Ovary (tissue), 10 donors: ENCODE results near the gene INPP5B. TPM values are rescaled to one million over a fixed set of nuclear protein-coding genes. Genes with fewer than 3 reads are reported as not detected.

Experiments used
- DNase-seq, 5 donors: peaks; one replicate each; pipeline ENCODE4 v3.0.0-alpha.2; 2019 to 2020
- H3K27ac ChIP-seq, 2 donors: fragments of 200-600 bp; one replicate each; pipeline versions ENCODE4 v1.5.1 to v1.8.0; 2019 to 2022
- H3K27me3 ChIP-seq: fragments of 200-600 bp; one replicate; pipeline ENCODE4 v1.8.0; 2022
- H3K36me3 ChIP-seq: fragments of 200-600 bp; sonication (generic); one replicate; pipeline ENCODE4 v1.5.1; 2019
- H3K4me1 ChIP-seq: one replicate; pipeline ENCODE4 v1.8.1; 2013; ENCODE audit warnings: mild to moderate bottlenecking, moderate library complexity; ENCODE audit not compliant: insufficient read depth
- H3K4me3 ChIP-seq: fragments of 200-600 bp; sonication (generic); one replicate; pipeline ENCODE4 v1.5.1; 2017
- H3K9me3 ChIP-seq, 2 donors: fragments of 200-600 bp in 1 of 2; sonication (generic) in 1 of 2; one replicate each; pipeline versions ENCODE4 v1.5.1 to v1.8.1; 2013 to 2019; ENCODE audit warnings: mild to moderate bottlenecking in 1 of 2, moderate library complexity in 1 of 2
- CTCF ChIP-seq, 3 donors: fragments of 450-650 bp in 2 of 3; fragments of 200-600 bp in 1 of 3; IDR thresholded peaks; one replicate each; pipeline versions ENCODE4 v1.5.1 to v1.8.0; 2016 to 2022; ENCODE audit warnings: antibody characterized with exemption in 3 of 3, mild to moderate bottlenecking in 1 of 3
- EP300 ChIP-seq: sonication (generic); formaldehyde crosslinking; IDR thresholded peaks from one replicate; pipeline ENCODE4 v1.6.1; 2017; ENCODE audit warnings: antibody characterized with exemption
- POLR2A ChIP-seq: fragments of 450-650 bp; IDR thresholded peaks from one replicate; pipeline ENCODE4 v1.6.1; 2017; ENCODE audit warnings: antibody characterized with exemption, mild to moderate bottlenecking, moderate library complexity
- WGBS, 3 donors: extraction: QIAGEN DNeasy Blood & Tissue Kit in 1 of 3; methylation state at CpG; one replicate each; pipeline versions ENCODE4 v1.1.5 to v1.1.7; 2013 to 2017; 5-methylcytosine and 5-hydroxymethylcytosine counted together
- intact Hi-C, 4 donors: fragments of 100-400 bp; cut with DNase I; formaldehyde crosslinking; loops; one replicate each; pipeline versions ENCODE4 v1.11.0 to v1.15.1; 2022 to 2023
- long read RNA-seq, 3 donors: library from polyadenylated mRNA in 2 of 3; unstranded in 2 of 3; transcript quantifications; one replicate each; pipeline ENCODE4 v2.0.0 and lab custom pipeline, GENCODE V29; 2021 to 2026
- polyA plus RNA-seq, 2 donors: library from polyadenylated mRNA; stranded (reverse); fragments of 200-250 nt in 1 of 2; fragments of 350-450 nt in 1 of 2; fragmentation: Illumina TruSeq in 1 of 2; extraction: RNeasy Lipid Tissue Mini Kit (QIAGEN cat#74804) in 1 of 2; gene quantifications; one replicate each; pipeline ENCODE4 v1.2.3, GENCODE V29; 2013 to 2014
- total RNA-seq, 7 donors: library from RNA; depleted of rRNA in 2 of 7; stranded (reverse); fragments of >200 nt in 2 of 7; fragmentation: NEBNext Ultra II Directional in 3 of 7; extraction: Animal tissue kit (Norgen Biotek cat#: 25700) in 3 of 7; gene quantifications; one replicate each; pipeline versions ENCODE4 v1.1.0 to v1.2.4, GENCODE V29; 2016 to 2023
- donor health status: DM: no; HTN: no; CAD: no; lungs with moderate emphysema.
- donor health status: DM: no; HTN: no; CAD: no.
- donor health status: Bipolar disorder and iron deficiency.
- donor health status: DM: yes; HTN: yes; CAD: no.
- donor health status: DM: no; HTN: no; CAD: no.
- donor health status: DM: yes; HTN: yes; CAD: no.

INPP5B gene
- total RNA-seq (10 to 100 TPM; 23.2 to 68.5 (median 33.7) TPM), polyA plus RNA-seq (10 to 100 TPM; 23.2 to 30.3 TPM)
- long read RNA-seq, donor 1, transcript INPP5B-203 (24 exons, 3,060 nt) = major isoform, 5 of 15 reads
- long read RNA-seq, donor 1, partial matches to known transcripts = 7 of 15 reads
- long read RNA-seq, donor 1, other reads (novel, unspliced or antisense) = 3 of 15 reads
- long read RNA-seq, donor 2, partial matches to known transcripts = 6 of 8 reads
- long read RNA-seq, donor 2, other reads (novel, unspliced or antisense) = 0 of 8 reads
- long read RNA-seq, donor 3, transcript INPP5B-203 (24 exons, 3,060 nt) = major isoform, 11 of 19 reads
- long read RNA-seq, donor 3, partial matches to known transcripts = 3 of 19 reads
- long read RNA-seq, donor 3, other reads (novel, unspliced or antisense) = 4 of 19 reads

DNA sequence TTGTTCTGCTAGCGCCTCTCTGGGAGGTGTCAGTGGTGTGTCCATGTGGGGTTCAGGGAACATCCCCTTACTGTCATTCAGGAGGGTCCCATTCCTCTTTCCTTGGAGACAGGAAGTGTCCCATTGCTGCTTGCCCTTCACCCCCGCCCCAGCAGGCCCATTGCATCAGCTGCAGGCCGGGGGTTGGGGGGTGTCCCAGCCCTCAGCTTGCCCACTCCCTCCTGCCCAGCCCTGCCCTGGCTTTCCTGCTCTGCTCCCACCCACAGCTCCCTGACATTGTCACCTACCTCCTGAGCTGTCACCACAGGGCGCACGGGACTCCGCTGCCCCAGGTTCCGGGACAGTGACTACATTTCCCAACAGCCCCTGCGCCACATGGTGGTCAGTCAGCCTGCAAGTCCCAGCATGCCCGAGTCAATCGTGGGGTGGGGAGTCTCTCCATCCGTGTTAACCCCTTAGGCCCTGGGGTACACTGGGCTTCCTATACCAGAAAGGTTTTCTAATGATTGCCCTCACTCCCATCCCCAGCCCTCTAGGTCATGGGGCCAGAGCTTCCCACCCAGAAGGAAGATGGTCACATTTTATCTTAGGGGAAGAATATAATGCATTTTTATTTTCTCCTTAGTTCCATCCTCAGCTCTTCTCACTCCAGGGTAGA is at the start of gene INPP5B:
TSS of gene INPP5B (minus strand) at position 351 of the 658 bp plus-strand sequence. CDS start 745 bp downstream, outside the sequence.
- TF ChIP-seq POLR2A (peak; percentile 75), CTCF (IDR thresholded peaks at IDR 0.05) (peak in 2 of 3 donors; percentile 31 to 51), EP300 (no peak)
- peaks cover 3% of the 10 kb centered on the region for H3K4me1 ChIP-seq
- DNase-seq = peak; percentile 87 to 90 (median 89)

DNA sequence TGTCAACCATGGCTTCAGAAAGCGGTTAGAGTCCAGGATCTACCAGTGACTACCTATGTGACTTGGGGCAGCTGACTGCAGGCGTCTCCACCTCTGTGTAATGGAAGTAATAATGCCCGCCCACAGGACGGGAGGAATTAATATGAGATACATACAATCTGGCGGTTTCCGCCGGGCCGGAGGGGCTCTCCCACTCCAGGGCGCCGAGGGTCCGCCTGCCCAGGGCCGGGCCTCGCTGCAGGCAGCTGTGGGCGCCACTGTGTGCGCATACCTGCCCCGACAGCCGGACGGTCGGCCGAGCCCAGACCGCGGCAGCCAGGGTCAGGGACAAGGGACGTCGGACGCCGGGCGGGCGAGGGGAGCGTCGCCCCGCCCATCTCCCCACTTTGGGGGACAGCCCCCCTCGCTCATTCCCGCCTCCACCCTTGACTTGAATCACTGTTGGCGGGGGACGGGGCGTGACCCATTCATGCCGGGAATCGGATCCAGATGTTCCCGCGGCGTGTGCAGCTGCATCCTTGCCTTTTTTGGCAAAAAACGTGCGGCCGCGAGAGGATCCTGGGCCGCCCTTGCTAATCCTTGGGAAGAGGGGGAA is 49.0 kb upstream of the INPP5B start:
- intact Hi-C loops = no loop called here
- peak; percentile 84 to 95 (median 86) for DNase-seq
- no peaks in the 10 kb centered on the region for H3K36me3 ChIP-seq
- no peaks in the 10 kb centered on the region for H3K27me3 ChIP-seq
- peak overlapping the region; percentile 40 for H3K4me3 ChIP-seq
- WGBS, 3 donors = 1 to 2% (median 1%) methylated on average over 42 to 46 of the region's 46 CpGs
- peak overlapping the region; percentile 26 to 75 for H3K27ac ChIP-seq
- peaks cover 20% of the 10 kb centered on the region for H3K4me1 ChIP-seq
- no peaks in the 10 kb centered on the region for H3K9me3 ChIP-seq
- TF ChIP-seq EP300 (peak; percentile 85), POLR2A (no peak)

More for the DNA sequence above, at the start of gene INPP5B:
- intact Hi-C loops = no loop called here
- peak within 1 kb of the TSS; percentile 92 for H3K4me3 ChIP-seq
- no peaks in the 10 kb centered on the region for H3K9me3 ChIP-seq
- H3K36me3 ChIP-seq = no peaks in the 10 kb centered on the region
- no peaks in the 10 kb centered on the region for H3K27me3 ChIP-seq
- WGBS, 3 donors = 1 to 2% (median 2%) methylated on average over 11 of the region's 11 CpGs
- H3K27ac ChIP-seq = peak within 1 kb of the TSS; percentile 81 to 97

DNA sequence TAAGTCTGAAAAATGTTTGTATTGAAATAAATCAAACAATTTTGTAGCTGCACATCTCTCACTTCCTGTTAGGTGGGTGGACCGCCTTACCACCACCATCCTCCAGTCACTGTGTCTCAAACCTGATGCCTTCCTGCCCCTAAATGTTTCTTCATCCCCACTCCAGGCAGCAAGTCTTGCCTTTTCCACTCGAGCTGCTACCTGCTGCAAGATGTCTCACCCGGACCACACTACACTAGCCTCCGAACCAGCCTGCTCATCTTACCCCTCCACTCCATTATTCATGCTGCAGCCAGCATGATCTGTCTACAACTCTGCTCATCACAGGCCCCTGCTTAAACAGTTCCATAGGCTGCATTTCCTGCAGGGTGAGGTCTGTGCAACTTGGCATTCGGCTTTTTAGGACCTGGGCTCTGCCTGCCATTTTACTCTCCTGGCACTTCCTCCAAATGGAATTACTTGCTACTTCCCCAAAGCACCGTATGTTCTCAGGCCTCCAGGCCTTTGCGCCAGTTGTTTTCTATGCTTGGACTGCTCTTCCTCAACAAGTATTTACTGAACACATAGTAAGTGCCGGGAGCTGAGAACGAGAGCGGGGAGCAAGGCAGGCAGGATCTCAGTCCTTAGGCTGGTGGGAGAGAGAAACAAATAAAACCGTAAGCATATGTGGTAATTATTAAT is 48.2 kb upstream of the INPP5B start:
- WGBS, 3 donors = 51 to 57% (median 54%) methylated on average over 11 of the region's 11 CpGs
- H3K4me3 ChIP-seq = peak overlapping the region; percentile 40
- TF ChIP-seq POLR2A (no peak), CTCF (IDR thresholded peaks at IDR 0.05) (no peak), EP300 (no peak)
- H3K27me3 ChIP-seq = no peaks in the 10 kb centered on the region
- peaks cover 13% of the 10 kb centered on the region for H3K4me1 ChIP-seq
- H3K36me3 ChIP-seq = no peaks in the 10 kb centered on the region
- H3K27ac ChIP-seq = no peak overlapping the region
- no peak for DNase-seq
- intact Hi-C loops = no loop called here
- no peaks in the 10 kb centered on the region for H3K9me3 ChIP-seq

- peak overlapping the region; percentile 81 for H3K4me3 ChIP-seq
- WGBS, 3 donors = 0% methylated on average over 29 to 30 of the region's 30 CpGs
- no peak for TF ChIP-seq CTCF (IDR thresholded peaks at IDR 0.05)
- H3K36me3 ChIP-seq = no peaks in the 10 kb centered on the region
- H3K4me1 ChIP-seq = peaks cover 3% of the 10 kb centered on the region
- DNase-seq = peak in 2 of 5 donors; percentile 30 to 55
- peak overlapping the region in 1 of 2 donors; percentile 10 for H3K27ac ChIP-seq
- no peaks in the 10 kb centered on the region for H3K9me3 ChIP-seq
- intact Hi-C loops = loop anchor here in 1 of 4 donors (5.0 kb wide), 1 partner anchor 38 kb away; no protein-coding TSS in a partner anchor
- no peaks in the 10 kb centered on the region for H3K27me3 ChIP-seq
These were observed 42.6 kb upstream of the INPP5B start for GRCh38 chr1:37989361-37989930.
